Body of pancreas (tissue), 4 donors: ENCODE measurements around the gene SLC22A3. TPM values are rescaled to one million over a fixed set of nuclear protein-coding genes. Genes with fewer than 3 reads are reported as not detected.

Experiments used
- ATAC-seq: fragments of 150-250 bp; one replicate; pipeline ENCODE4 v1.9.1; 2016
- DNase-seq, 4 donors: peaks; one replicate each; pipeline ENCODE4 v3.0.0-alpha.2; 2019
- H3K27ac ChIP-seq, 4 donors: fragments of 200-600 bp; sonication (generic); 1 replicate in 3 of 4; 2 replicates in 1 of 4; pipeline versions ENCODE4 v1.5.1 to v1.6.1; 2016 to 2019; ENCODE audit warnings: mild to moderate bottlenecking in 1 of 4, mixed read lengths in 1 of 4, moderate library complexity in 1 of 4
- H3K27me3 ChIP-seq, 2 donors: fragments of 200-600 bp; sonication (generic); one replicate each; pipeline ENCODE4 v1.6.0; 2016; ENCODE audit warnings: mild to moderate bottlenecking in 1 of 2
- H3K36me3 ChIP-seq, 2 donors: fragments of 200-600 bp; sonication (generic); replicated peaks in 1 of 2; 2 replicates each; pipeline ENCODE4 v1.5.1; 2016; ENCODE audit warnings: low read depth in 2 of 2; ENCODE audit not compliant: insufficient read depth in 1 of 2
- H3K4me1 ChIP-seq: fragments of 200-600 bp; sonication (generic); one replicate; pipeline ENCODE4 v1.6.0; 2016
- H3K4me3 ChIP-seq, 2 donors: fragments of 200-600 bp; sonication (generic); 1 replicate in 1 of 2; 2 replicates in 1 of 2; pipeline ENCODE4 v1.5.1; 2016 to 2019
- H3K9me3 ChIP-seq, 3 donors: fragments of 200-600 bp; sonication (generic); 1 replicate in 2 of 3; 2 replicates in 1 of 3; pipeline ENCODE4 v1.5.1; 2016
- POLR2A ChIP-seq, 3 donors: fragments of 450-650 bp; IDR thresholded peaks; one replicate each; pipeline ENCODE4 v1.6.1; 2016; ENCODE audit warnings: antibody characterized with exemption in 3 of 3, mild to moderate bottlenecking in 2 of 3
- WGBS, 2 donors: methylation state at CpG; one replicate each; pipeline ENCODE4 v1.1.5; 2017; 5-methylcytosine and 5-hydroxymethylcytosine counted together
- intact Hi-C: fragments of 100-400 bp; cut with DNase I; formaldehyde crosslinking; loops from one replicate; pipeline ENCODE4 v1.15.1; 2023
- total RNA-seq, 2 donors: library from RNA; depleted of rRNA; stranded (reverse); fragments of >200 nt; gene quantifications; one replicate each; pipeline ENCODE4 v1.1.0, GENCODE V29; 2016
- TF ChIP-seq, protein P1 (sequence below), 7 experiments: fragments of 450-650 bp in 4 of 7; fragments of 200-600 bp in 3 of 7; sonication (generic) in 3 of 7; IDR thresholded peaks; one replicate each; pipeline ENCODE4 v1.5.1; 2016 to 2019; ENCODE audit warnings: antibody characterized with exemption in 7 of 7

The SLC22A3 gene
- total RNA-seq, 2 donors from 2014 or later = 4.9 TPM; not detected in 1

DNA sequence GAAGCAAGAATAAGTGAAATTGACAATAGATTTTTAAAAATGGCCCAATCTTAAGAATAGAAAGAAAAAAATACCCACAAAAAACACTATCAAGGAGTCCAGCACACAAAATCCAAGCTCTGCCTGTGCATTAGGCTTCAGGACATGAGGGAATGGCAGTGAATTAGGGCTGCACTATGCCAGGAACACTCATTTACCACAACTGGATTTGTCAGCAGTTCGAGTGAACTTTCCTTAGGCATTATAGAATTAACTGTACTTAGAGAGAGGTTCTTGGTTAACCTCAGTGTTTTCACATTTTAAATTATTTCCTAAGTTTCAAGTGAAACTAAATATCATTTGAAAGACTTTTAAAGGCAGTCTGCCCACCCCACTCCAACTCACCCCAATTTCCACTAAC, 34.8 kb downstream of the SLC22A3 start:
- no peak for ATAC-seq
- no peaks in the 10 kb centered on the region for H3K36me3 ChIP-seq
- intact Hi-C loops = no loop called here
- no peaks in the 10 kb centered on the region for H3K9me3 ChIP-seq
- no peak for DNase-seq
- H3K4me1 ChIP-seq = peaks cover 8% of the 10 kb centered on the region
- TF ChIP-seq, protein P1, sequence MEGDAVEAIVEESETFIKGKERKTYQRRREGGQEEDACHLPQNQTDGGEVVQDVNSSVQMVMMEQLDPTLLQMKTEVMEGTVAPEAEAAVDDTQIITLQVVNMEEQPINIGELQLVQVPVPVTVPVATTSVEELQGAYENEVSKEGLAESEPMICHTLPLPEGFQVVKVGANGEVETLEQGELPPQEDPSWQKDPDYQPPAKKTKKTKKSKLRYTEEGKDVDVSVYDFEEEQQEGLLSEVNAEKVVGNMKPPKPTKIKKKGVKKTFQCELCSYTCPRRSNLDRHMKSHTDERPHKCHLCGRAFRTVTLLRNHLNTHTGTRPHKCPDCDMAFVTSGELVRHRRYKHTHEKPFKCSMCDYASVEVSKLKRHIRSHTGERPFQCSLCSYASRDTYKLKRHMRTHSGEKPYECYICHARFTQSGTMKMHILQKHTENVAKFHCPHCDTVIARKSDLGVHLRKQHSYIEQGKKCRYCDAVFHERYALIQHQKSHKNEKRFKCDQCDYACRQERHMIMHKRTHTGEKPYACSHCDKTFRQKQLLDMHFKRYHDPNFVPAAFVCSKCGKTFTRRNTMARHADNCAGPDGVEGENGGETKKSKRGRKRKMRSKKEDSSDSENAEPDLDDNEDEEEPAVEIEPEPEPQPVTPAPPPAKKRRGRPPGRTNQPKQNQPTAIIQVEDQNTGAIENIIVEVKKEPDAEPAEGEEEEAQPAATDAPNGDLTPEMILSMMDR (IDR thresholded peaks at IDR 0.05) = no peak
- TF ChIP-seq POLR2A (IDR thresholded peaks at IDR 0.05) = no peak
- no peak overlapping the region for H3K27ac ChIP-seq
- no peaks in the 10 kb centered on the region for H3K27me3 ChIP-seq
- 69 to 88% methylated on average over 1 of the region's 1 CpG for WGBS, 2 donors
- no peak overlapping the region for H3K4me3 ChIP-seq

DNA sequence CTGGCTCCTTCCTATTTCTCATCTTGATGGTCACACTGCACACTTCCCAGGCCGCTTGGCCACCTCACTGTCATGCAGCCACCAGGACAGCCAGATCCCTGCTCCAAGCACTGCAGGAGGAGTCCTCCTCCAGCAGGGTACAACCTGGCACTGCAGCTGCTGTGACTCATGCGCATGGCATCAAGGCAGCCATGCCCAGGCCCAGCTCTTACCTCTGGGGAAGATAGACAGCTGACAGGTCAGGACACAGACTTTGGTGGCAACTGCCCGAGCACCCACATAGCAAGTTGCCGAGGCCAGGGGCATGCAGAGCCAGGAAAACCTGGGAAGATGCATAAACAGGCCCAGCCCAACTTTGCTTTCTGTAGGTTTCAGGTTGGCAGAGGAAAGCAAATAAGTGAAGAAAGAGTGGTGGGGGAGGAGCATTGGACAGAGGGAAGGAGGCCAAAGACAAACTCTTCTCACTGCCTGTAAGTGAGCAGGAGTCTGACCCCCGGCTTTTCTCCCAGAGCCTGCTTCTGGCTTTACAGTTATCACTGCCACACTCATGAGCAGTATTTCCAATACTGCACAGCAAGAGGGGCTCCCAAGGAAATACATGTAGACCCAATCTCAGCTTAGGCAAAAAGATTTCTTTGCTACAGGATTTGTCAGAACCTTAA, 38.8 kb downstream of the SLC22A3 start:
- TF ChIP-seq POLR2A (IDR thresholded peaks at IDR 0.05) = no peak
- TF ChIP-seq, protein P1 (IDR thresholded peaks at IDR 0.05) = peak in 1 of 7 experiments; percentile 37
- H3K27me3 ChIP-seq = no peaks in the 10 kb centered on the region
- H3K9me3 ChIP-seq = no peaks in the 10 kb centered on the region
- no peak overlapping the region for H3K4me3 ChIP-seq
- intact Hi-C loops = no loop called here
- ATAC-seq (peak; percentile 33), DNase-seq (peak in 1 of 4 donors; percentile 79)
- H3K27ac ChIP-seq = peak overlapping the region in 1 of 4 donors; percentile 70
- H3K4me1 ChIP-seq = peaks cover 15% of the 10 kb centered on the region
- WGBS, 2 donors = 72 to 78% methylated on average over 5 of the region's 5 CpGs
- H3K36me3 ChIP-seq = no peaks in the 10 kb centered on the region

DNA sequence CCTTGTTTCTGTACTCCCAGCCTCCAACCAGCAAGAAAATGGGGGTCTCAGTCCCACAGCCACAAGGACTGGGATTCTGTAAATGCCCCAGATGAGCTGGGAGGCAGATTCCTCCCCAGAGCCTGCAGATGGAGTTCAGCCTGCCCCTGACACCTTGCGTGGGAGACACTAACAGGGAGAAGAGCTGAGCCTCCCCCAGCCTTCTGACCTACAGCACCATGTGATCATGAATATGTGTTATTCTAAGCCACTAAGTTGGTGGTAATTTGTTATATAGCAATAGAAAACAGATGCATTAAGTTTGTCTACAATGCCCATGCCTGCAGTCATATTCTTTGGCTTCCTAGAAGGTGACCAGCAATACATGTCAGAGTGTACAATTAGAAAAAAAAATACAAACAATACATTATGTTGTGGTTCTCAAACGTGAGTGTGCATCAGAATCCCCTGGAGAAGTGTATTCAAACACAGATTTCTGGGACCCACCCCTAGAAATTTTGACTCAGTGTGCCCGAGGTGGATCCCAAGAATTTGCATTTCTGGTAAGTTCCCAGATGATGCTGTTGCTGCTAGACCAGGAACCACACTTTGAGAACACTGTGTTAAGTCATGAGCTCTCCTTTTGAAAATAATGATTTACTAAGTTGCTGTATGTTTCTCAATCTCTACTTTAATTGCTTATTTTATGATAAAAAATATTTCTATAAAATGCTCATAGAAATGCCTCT, 39.9 kb downstream of the SLC22A3 start:
- peaks cover 19% of the 10 kb centered on the region for H3K4me1 ChIP-seq
- 75 to 84% methylated on average over 3 of the region's 3 CpGs for WGBS, 2 donors

DNA sequence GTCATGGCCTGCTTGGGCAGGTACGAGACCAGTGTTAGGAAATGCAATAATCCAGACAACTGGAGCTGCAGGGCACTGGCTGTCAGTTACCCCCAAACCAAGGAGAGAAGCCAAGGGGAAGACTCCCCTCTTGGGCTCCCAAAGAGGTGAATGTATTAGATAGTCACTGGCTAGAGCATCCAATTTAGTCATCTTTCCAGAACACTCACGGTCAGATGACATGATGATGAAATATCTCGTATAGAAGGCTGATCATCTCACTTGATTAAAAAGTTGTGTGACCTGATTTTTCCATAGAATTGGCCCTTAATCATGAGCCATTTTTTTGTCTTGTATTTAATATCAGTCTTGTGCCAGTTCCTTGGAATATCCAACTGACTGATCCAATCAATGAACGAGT, 40.7 kb downstream of the SLC22A3 start:
- no peak for ATAC-seq
- no peaks in the 10 kb centered on the region for H3K9me3 ChIP-seq
- TF ChIP-seq, protein P1 (IDR thresholded peaks at IDR 0.05) = no peak
- TF ChIP-seq POLR2A (IDR thresholded peaks at IDR 0.05) = no peak
- H3K27me3 ChIP-seq = no peaks in the 10 kb centered on the region
- H3K36me3 ChIP-seq = no peaks in the 10 kb centered on the region
- no peak for DNase-seq
- no peak overlapping the region for H3K27ac ChIP-seq
- peaks cover 20% of the 10 kb centered on the region for H3K4me1 ChIP-seq
- intact Hi-C loops = no loop called here
- WGBS, 2 donors = 80 to 84% methylated on average over 4 of the region's 4 CpGs
- no peak overlapping the region for H3K4me3 ChIP-seq

More for the DNA sequence above, 39.9 kb downstream of the SLC22A3 start:
- Histone ChIP-seq H3K36me3 (no peaks in the 10 kb centered on the region), H3K27ac (no peak overlapping the region), H3K4me3 (no peak overlapping the region), H3K27me3 (no peaks in the 10 kb centered on the region), H3K9me3 (no peaks in the 10 kb centered on the region)
- no peak for DNase-seq
- intact Hi-C loops = no loop called here
- no peak for ATAC-seq
- TF ChIP-seq, protein P1 (IDR thresholded peaks at IDR 0.05) = no peak
- TF ChIP-seq POLR2A (IDR thresholded peaks at IDR 0.05) = no peak
